Astrocyte (in vitro differentiated cells and primary cell): ENCODE results near the gene PLS1.

Source experiments
- CTCF ChIP-seq: IDR thresholded peaks from 2 replicates; pipeline ENCODE4 v1.5.1; 2011; ENCODE audit warnings: low read depth, mild to moderate bottlenecking, inconsistent platforms, low read length, moderate library complexity; ENCODE audit not compliant: insufficient read depth
- EZH2 ChIP-seq: IDR thresholded peaks from 2 replicates; pipeline ENCODE4 v1.6.1; 2012; ENCODE audit warnings: mild to moderate bottlenecking, low read length, inconsistent platforms; ENCODE audit not compliant: insufficient read depth

GRCh38 chr3:142596726-142597088, 514 bp downstream of the PLS1 start:
- TF ChIP-seq CTCF (no peak), EZH2 (no peak)
